Neural cell (in vitro differentiated cells): ENCODE data around the gene C11orf21. TPM values are rescaled to one million over a fixed set of nuclear protein-coding genes. Genes with fewer than 3 reads are reported as not detected.

Experiments used
- H2AFZ ChIP-seq: fragments of 200-600, 300-800 bp; sonication (generic), shearing (Covaris generic); 2 replicates; pipeline ENCODE4 v1.6.0; 2014; ENCODE audit warnings: low read depth, mild to moderate bottlenecking, antibody characterized with exemption, low read length, moderate library complexity
- H3F3A ChIP-seq: fragments of 200-600 bp; shearing (Covaris generic); 2 replicates; pipeline ENCODE4 v1.6.1; 2016; ENCODE audit warnings: mild to moderate bottlenecking, moderate library complexity, mixed read lengths, antibody characterized with exemption, low read length; ENCODE audit not compliant: insufficient read depth, poor library complexity, severe bottlenecking
- H3K27ac ChIP-seq: fragments of 200-600, 300-800 bp; sonication (generic), shearing (Covaris generic); 2 replicates; pipeline ENCODE4 v1.5.1; 2014; ENCODE audit warnings: mild to moderate bottlenecking, low read length, moderate library complexity
- H3K27me3 ChIP-seq: fragments of 300-800, 200-600 bp; sonication (generic), shearing (Covaris generic); 2 replicates; pipeline ENCODE4 v1.6.0; 2014; ENCODE audit warnings: mild to moderate bottlenecking, low read depth, low read length, moderate library complexity; ENCODE audit not compliant: insufficient read depth
- H3K36me3 ChIP-seq: fragments of 300-800, 200-600 bp; sonication (generic), shearing (Covaris generic); 2 replicates; pipeline ENCODE4 v1.5.1; 2014; ENCODE audit warnings: mild to moderate bottlenecking, antibody characterized with exemption, low read length, moderate library complexity; ENCODE audit not compliant: insufficient read depth
- H3K4me2 ChIP-seq: fragments of 300-800, 200-600 bp; sonication (generic), shearing (Covaris generic); 2 replicates; pipeline ENCODE4 v1.6.0; 2014; ENCODE audit warnings: mild to moderate bottlenecking, low read length
- H3K4me3 ChIP-seq: fragments of 300-800, 200-600 bp; sonication (generic), shearing (Covaris generic); 2 replicates; pipeline ENCODE4 v1.5.1; 2014; ENCODE audit warnings: mild to moderate bottlenecking, low read length, moderate library complexity
- H3K79me2 ChIP-seq: fragments of 200-600 bp; shearing (Covaris generic); replicated peaks from 2 replicates; pipeline ENCODE4 v1.6.0; 2014; ENCODE audit warnings: mild to moderate bottlenecking, low read length, moderate library complexity; ENCODE audit not compliant: insufficient read depth
- H3K9ac ChIP-seq: fragments of 300-800, 200-600 bp; sonication (generic), shearing (Covaris generic); 2 replicates; pipeline ENCODE4 v1.6.1; 2016; ENCODE audit warnings: mild to moderate bottlenecking, low read length, mixed read lengths
- H3K9me2 ChIP-seq: fragments of 200-600 bp; shearing (Covaris generic); 2 replicates; pipeline ENCODE4 v1.6.1; 2016; ENCODE audit warnings: mild to moderate bottlenecking, low read length, mixed read lengths; ENCODE audit not compliant: insufficient read depth
- H3K9me3 ChIP-seq: fragments of 200-600, 300-800 bp; sonication (generic), shearing (Covaris generic); 2 replicates; pipeline ENCODE4 v1.6.1; 2016; ENCODE audit warnings: mild to moderate bottlenecking, mixed run types, low read length, moderate library complexity, mixed read lengths
- H4K20me1 ChIP-seq: fragments of 200-600 bp; shearing (Covaris generic); 2 replicates; pipeline ENCODE4 v1.6.1; 2016; ENCODE audit warnings: mild to moderate bottlenecking, mixed run types; ENCODE audit not compliant: insufficient read depth
- EP300 ChIP-seq: fragments of 450-650 bp; conservative IDR thresholded peaks from 2 replicates; pipeline ENCODE4 v1.6.1; 2014; ENCODE audit warnings: antibody characterized with exemption, mild to moderate bottlenecking, moderate library complexity; ENCODE audit not compliant: poor library complexity, severe bottlenecking
- EZH2 ChIP-seq: fragments of 200-600, 300-800 bp; shearing (Covaris generic), sonication (generic); IDR thresholded peaks from 2 replicates; pipeline ENCODE4 v1.6.1; 2014; ENCODE audit warnings: antibody characterized with exemption, low read length, borderline replicate concordance, mild to moderate bottlenecking; ENCODE audit not compliant: insufficient read depth, poor library complexity, severe bottlenecking
- MXI1 ChIP-seq: fragments of 450-650 bp; conservative IDR thresholded peaks from 2 replicates; pipeline ENCODE4 v1.6.1; 2014; ENCODE audit warnings: antibody characterized with exemption, mild to moderate bottlenecking; ENCODE audit not compliant: poor library complexity, severe bottlenecking
- POLR2AphosphoS5 ChIP-seq: IDR thresholded peaks from 2 replicates; pipeline ENCODE4 v1.6.1; 2012
- RAD21 ChIP-seq: fragments of 450-650 bp; conservative IDR thresholded peaks from 2 replicates; pipeline ENCODE4 v1.6.1; 2014; ENCODE audit warnings: antibody characterized with exemption, mild to moderate bottlenecking, moderate library complexity
- SMC3 ChIP-seq: fragments of 450-650 bp; conservative IDR thresholded peaks from 2 replicates; pipeline ENCODE4 v1.6.1; 2014; ENCODE audit warnings: antibody characterized with exemption, mild to moderate bottlenecking, moderate library complexity; ENCODE audit not compliant: poor library complexity
- TAF1 ChIP-seq: IDR thresholded peaks from 2 replicates; pipeline ENCODE4 v1.6.1; 2012; ENCODE audit warnings: low read depth
- polyA plus RNA-seq: library from polyadenylated mRNA; depleted of rRNA; stranded (reverse); fragments of >200 nt; gene quantifications from 2 replicates; pipeline ENCODE4 v1.2.3, GENCODE V29; 2014
- TF ChIP-seq, protein P1 (sequence below): IDR thresholded peaks from 2 replicates; pipeline ENCODE4 v1.6.1; 2012; ENCODE audit warnings: borderline replicate concordance
- TF ChIP-seq, protein P2 (sequence below): fragments of 450-650 bp; IDR thresholded peaks from 2 replicates; pipeline ENCODE4 v1.5.1; 2014; ENCODE audit warnings: antibody characterized with exemption, mild to moderate bottlenecking, moderate library complexity; ENCODE audit not compliant: poor library complexity, severe bottlenecking

C11orf21 gene
- polyA plus RNA-seq, 1 donor from 2014 or later, result not detected

DNA sequence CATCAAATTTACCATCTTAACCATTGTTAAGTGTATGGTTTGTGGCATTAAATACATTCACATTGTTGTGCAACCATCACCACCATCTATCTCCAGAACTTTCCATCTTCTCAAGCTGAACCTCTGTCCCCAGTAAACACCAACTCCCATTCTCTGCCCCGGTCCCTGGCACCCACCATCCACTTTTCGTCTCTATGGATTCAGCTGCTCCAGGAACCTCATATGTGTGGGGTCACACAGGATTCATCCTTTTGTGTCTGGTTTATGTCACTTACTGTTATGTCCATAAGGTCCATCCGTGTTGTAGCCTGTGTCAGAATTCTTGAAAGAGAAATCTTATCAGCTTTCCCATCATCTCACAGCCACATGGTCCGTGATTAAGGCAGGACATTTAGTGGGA lies 16.4 kb upstream of the C11orf21 start:
- no peak overlapping the region for H3K4me2 ChIP-seq
- H3F3A ChIP-seq, result no peaks in the 10 kb centered on the region
- no peak overlapping the region for H3K4me3 ChIP-seq
- no peaks in the 10 kb centered on the region for H3K36me3 ChIP-seq
- no peaks in the 10 kb centered on the region for H3K79me2 ChIP-seq
- TF ChIP-seq POLR2AphosphoS5 (no peak), MXI1 (no peak), EP300 (no peak), RAD21 (no peak), EZH2 (no peak), TAF1 (no peak), SMC3 (no peak)
- TF ChIP-seq, protein P1, sequence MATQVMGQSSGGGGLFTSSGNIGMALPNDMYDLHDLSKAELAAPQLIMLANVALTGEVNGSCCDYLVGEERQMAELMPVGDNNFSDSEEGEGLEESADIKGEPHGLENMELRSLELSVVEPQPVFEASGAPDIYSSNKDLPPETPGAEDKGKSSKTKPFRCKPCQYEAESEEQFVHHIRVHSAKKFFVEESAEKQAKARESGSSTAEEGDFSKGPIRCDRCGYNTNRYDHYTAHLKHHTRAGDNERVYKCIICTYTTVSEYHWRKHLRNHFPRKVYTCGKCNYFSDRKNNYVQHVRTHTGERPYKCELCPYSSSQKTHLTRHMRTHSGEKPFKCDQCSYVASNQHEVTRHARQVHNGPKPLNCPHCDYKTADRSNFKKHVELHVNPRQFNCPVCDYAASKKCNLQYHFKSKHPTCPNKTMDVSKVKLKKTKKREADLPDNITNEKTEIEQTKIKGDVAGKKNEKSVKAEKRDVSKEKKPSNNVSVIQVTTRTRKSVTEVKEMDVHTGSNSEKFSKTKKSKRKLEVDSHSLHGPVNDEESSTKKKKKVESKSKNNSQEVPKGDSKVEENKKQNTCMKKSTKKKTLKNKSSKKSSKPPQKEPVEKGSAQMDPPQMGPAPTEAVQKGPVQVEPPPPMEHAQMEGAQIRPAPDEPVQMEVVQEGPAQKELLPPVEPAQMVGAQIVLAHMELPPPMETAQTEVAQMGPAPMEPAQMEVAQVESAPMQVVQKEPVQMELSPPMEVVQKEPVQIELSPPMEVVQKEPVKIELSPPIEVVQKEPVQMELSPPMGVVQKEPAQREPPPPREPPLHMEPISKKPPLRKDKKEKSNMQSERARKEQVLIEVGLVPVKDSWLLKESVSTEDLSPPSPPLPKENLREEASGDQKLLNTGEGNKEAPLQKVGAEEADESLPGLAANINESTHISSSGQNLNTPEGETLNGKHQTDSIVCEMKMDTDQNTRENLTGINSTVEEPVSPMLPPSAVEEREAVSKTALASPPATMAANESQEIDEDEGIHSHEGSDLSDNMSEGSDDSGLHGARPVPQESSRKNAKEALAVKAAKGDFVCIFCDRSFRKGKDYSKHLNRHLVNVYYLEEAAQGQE, result no peak
- TF ChIP-seq, protein P2, sequence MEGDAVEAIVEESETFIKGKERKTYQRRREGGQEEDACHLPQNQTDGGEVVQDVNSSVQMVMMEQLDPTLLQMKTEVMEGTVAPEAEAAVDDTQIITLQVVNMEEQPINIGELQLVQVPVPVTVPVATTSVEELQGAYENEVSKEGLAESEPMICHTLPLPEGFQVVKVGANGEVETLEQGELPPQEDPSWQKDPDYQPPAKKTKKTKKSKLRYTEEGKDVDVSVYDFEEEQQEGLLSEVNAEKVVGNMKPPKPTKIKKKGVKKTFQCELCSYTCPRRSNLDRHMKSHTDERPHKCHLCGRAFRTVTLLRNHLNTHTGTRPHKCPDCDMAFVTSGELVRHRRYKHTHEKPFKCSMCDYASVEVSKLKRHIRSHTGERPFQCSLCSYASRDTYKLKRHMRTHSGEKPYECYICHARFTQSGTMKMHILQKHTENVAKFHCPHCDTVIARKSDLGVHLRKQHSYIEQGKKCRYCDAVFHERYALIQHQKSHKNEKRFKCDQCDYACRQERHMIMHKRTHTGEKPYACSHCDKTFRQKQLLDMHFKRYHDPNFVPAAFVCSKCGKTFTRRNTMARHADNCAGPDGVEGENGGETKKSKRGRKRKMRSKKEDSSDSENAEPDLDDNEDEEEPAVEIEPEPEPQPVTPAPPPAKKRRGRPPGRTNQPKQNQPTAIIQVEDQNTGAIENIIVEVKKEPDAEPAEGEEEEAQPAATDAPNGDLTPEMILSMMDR, result no peak
- no peak overlapping the region for H3K9ac ChIP-seq
- H3K9me3 ChIP-seq, result no peaks in the 10 kb centered on the region
- H2AFZ ChIP-seq, result no peak overlapping the region
- H3K9me2 ChIP-seq, result no peaks in the 10 kb centered on the region
- no peaks in the 10 kb centered on the region for H3K27me3 ChIP-seq
- H3K27ac ChIP-seq, result no peak overlapping the region
- H4K20me1 ChIP-seq, result no peaks in the 10 kb centered on the region

DNA sequence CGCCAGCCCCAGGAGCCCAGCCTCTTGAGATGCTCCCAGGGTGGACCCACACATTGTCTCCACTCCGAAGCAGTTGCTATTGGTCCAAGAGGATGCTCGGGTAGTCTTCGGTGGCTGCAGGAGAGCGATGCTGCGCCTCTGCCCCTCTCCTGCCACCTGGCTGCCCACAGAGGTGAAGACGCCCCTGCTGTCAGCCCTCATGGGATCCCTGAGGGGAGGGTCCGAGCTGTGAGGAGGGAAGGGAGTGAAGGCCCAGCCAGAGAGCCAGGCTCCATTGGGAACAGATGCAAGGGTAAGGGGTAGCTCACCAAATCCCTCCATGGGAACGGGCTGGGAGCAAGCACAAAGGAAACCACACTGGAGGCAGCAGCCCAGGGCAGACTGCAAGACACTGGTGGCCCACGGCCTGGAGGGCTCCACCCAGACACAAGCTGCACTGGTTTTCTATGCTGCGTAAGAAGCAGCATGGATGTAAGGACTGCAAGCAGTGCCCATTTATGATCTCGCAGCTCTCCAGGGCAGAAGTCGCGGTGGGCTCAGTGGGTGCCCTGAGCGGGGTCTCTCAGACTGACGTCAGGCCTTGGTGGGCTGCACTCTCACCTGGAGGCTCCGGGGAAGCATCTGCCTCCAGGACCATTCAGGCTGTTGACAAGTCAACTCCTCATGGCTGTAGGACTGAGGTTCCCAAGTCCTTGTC lies 15.8 kb upstream of the C11orf21 start:
- TF ChIP-seq SMC3 (no peak), RAD21 (no peak), TAF1 (no peak), EP300 (no peak), EZH2 (no peak)
- Histone ChIP-seq H3K27me3 (no peaks in the 10 kb centered on the region), H4K20me1 (no peaks in the 10 kb centered on the region), H2AFZ (no peak overlapping the region), H3K9me3 (no peaks in the 10 kb centered on the region), H3K27ac (no peak overlapping the region), H3F3A (no peaks in the 10 kb centered on the region), H3K9ac (no peak overlapping the region), H3K4me3 (no peak overlapping the region), H3K79me2 (no peaks in the 10 kb centered on the region), H3K4me2 (no peak overlapping the region), H3K9me2 (no peaks in the 10 kb centered on the region), H3K36me3 (no peaks in the 10 kb centered on the region)
